Jurkat, Clone E6-1 (cell line): ENCODE measurements around the gene SPRN.
A peak's percentile ranks its signal among the peaks of the same experiment; 100 is the strongest.
"Not testable (repeated sequence)": the region's sequence is repeated elsewhere in the genome, so short reads cannot be mapped to it uniquely, and the experiment has no call there.

Source experiments
- DNase-seq: peaks from one replicate; pipeline ENCODE4 v3.0.0-alpha.2; 2011; ENCODE audit warnings: low read depth, low spot score
- H3K4me3 ChIP-seq: 2 replicates; pipeline ENCODE4 v1.5.1; 2011; ENCODE audit warnings: mild to moderate bottlenecking, low read length, control low read depth, moderate library complexity

Gene SPRN

GRCh38 chr10:133442191-133442966 lies 18.0 kb upstream of the SPRN start:
- DNase-seq = peak; percentile 24
- H3K4me3 ChIP-seq = no peak overlapping the region

- no peak overlapping the region for H3K4me3 ChIP-seq
- DNase-seq = no peak
Measured at GRCh38 chr10:133441780-133442179, 17.4 kb upstream of the SPRN start.

GRCh38 chr10:133441356-133441755 lies 16.9 kb upstream of the SPRN start:
- not testable (repeated sequence) for H3K4me3 ChIP-seq, DNase-seq

- H3K4me3 ChIP-seq = no peak overlapping the region
- no peak for DNase-seq
Measured at GRCh38 chr10:133440633-133441285, 16.3 kb upstream of the SPRN start.

- DNase-seq = no peak
- H3K4me3 ChIP-seq = no peak overlapping the region
Measured at GRCh38 chr10:133439517-133440461, 15.4 kb upstream of the SPRN start.

GRCh38 chr10:133438711-133439273 lies 14.4 kb upstream of the SPRN start:
- peak; percentile 76 for DNase-seq
- H3K4me3 ChIP-seq = no peak overlapping the region

GRCh38 chr10:133432789-133433188 lies 8.4 kb upstream of the SPRN start:
- not testable (repeated sequence) for H3K4me3 ChIP-seq, DNase-seq

GRCh38 chr10:133431888-133432613 lies 7.6 kb upstream of the SPRN start:
- H3K4me3 ChIP-seq, DNase-seq: not testable (repeated sequence)

- not testable (repeated sequence) for H3K4me3 ChIP-seq, DNase-seq
Measured at GRCh38 chr10:133429571-133429970, 5.1 kb upstream of the SPRN start.

GRCh38 chr10:133424102-133424501 lies 323 bp downstream of the SPRN start:
- not testable (repeated sequence) for H3K4me3 ChIP-seq, DNase-seq

GRCh38 chr10:133422807-133423771 lies 1.3 kb downstream of the SPRN start:
- H3K4me3 ChIP-seq = no peak overlapping the region
- DNase-seq = no peak

- H3K4me3 ChIP-seq = no peak overlapping the region
- no peak for DNase-seq
Measured at GRCh38 chr10:133422223-133422806, 2.1 kb downstream of the SPRN start.

- H3K4me3 ChIP-seq = no peak overlapping the region
- DNase-seq = no peak
Measured at GRCh38 chr10:133421336-133422222, 2.8 kb downstream of the SPRN start.

GRCh38 chr10:133420579-133420978 lies 3.8 kb downstream of the SPRN start:
- no peak overlapping the region for H3K4me3 ChIP-seq
- DNase-seq = no peak

GRCh38 chr10:133420028-133420427 lies 4.4 kb downstream of the SPRN start:
- no peak for DNase-seq
- H3K4me3 ChIP-seq = no peak overlapping the region

GRCh38 chr10:133419211-133419950 lies 5.0 kb downstream of the SPRN start:
- DNase-seq = no peak
- no peak overlapping the region for H3K4me3 ChIP-seq
